Measurements from ENCODE around the gene TPK1.

TPK1 gene

DNA sequence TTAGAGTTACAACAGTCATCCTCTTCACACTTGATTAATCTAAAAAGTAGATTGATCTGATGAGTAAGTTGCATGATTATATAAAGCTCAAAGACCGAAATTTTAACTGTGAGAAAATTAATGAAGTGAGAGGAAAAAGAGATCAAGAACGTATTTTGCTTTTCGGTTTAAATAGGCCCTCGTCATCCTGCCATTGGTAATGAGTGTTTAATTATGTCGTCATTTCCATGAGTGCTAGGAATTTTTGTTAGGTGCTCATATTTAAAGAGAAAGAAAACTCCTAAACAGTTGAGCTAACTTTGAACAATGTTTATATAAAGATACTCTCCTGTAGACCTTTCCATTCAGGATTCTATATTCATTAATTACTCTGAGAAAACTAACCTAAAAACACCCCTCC lies 159.4 kb downstream of the TPK1 start:
- H3K36me3 Mint-ChIP-seq (ENCODE audit: low read depth), result no peaks in the 10 kb centered on the region
- H3K27ac Mint-ChIP-seq, result no peak overlapping the region
- no peak overlapping the region for H3K4me3 Mint-ChIP-seq
- no peaks in the 10 kb centered on the region for H3K4me1 Mint-ChIP-seq
- peaks cover 2% of the 10 kb centered on the region for H3K27me3 Mint-ChIP-seq (ENCODE audit: low read depth, poor library complexity)
- DNase-seq, result no peak
- no peaks in the 10 kb centered on the region for H3K9me3 Mint-ChIP-seq
- TF ChIP-seq, protein P1, sequence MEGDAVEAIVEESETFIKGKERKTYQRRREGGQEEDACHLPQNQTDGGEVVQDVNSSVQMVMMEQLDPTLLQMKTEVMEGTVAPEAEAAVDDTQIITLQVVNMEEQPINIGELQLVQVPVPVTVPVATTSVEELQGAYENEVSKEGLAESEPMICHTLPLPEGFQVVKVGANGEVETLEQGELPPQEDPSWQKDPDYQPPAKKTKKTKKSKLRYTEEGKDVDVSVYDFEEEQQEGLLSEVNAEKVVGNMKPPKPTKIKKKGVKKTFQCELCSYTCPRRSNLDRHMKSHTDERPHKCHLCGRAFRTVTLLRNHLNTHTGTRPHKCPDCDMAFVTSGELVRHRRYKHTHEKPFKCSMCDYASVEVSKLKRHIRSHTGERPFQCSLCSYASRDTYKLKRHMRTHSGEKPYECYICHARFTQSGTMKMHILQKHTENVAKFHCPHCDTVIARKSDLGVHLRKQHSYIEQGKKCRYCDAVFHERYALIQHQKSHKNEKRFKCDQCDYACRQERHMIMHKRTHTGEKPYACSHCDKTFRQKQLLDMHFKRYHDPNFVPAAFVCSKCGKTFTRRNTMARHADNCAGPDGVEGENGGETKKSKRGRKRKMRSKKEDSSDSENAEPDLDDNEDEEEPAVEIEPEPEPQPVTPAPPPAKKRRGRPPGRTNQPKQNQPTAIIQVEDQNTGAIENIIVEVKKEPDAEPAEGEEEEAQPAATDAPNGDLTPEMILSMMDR (IDR thresholded peaks at IDR 0.05), result no peak

DNA sequence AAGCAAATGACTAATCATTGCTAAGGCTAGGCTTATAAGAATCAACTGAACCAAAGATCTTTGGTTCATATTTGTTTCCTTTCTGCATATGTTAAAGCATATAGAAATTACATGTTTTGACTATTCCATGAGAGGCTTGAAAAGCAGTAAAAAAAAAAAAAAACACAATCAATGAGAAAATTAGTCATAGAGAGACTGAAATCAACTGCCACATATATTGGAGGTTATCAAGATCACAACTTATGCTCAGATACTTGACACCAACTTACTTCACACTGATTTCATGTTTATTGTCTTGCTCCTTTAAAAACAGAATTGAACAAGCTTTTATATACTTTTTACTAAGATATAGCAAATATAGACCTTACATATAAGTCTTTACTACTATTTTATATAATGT lies 161.3 kb downstream of the TPK1 start:
- H3K9me3 Mint-ChIP-seq, result no peaks in the 10 kb centered on the region
- TF ChIP-seq, protein P1 (IDR thresholded peaks at IDR 0.05), result no peak
- H3K36me3 Mint-ChIP-seq (ENCODE audit: low read depth), result no peaks in the 10 kb centered on the region
- no peak overlapping the region for H3K27ac Mint-ChIP-seq
- no peaks in the 10 kb centered on the region for H3K4me1 Mint-ChIP-seq
- H3K27me3 Mint-ChIP-seq (ENCODE audit: low read depth, poor library complexity), result peaks cover 2% of the 10 kb centered on the region
- no peak overlapping the region for H3K4me3 Mint-ChIP-seq
- DNase-seq, result no peak

DNA sequence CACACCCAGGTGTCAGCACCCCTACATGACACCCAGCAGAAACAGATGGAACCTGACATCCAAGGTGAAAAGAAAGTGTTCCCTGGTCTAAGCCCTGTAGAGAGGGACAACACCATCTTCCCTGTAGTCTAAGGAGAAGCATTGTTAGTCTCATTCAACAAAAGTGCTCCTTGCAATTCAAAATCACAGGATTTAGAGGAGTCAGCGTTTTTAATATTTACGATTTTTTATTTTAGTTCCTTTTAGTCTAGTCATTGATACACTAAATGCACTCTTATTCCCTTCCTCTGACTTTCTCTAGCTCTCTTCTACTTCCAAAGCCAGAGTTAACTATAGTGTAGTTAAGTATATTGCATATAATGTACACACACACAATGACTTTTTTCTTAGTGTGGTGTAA lies 163.0 kb downstream of the TPK1 start:
- Mint-ChIP-seq H3K36me3 (ENCODE audit: low read depth) (no peaks in the 10 kb centered on the region), H3K9me3 (no peaks in the 10 kb centered on the region), H3K27ac (no peak overlapping the region), H3K27me3 (ENCODE audit: low read depth, poor library complexity) (peaks cover 2% of the 10 kb centered on the region), H3K4me1 (no peaks in the 10 kb centered on the region), H3K4me3 (no peak overlapping the region)
- no peak for DNase-seq
- TF ChIP-seq, protein P1 (IDR thresholded peaks at IDR 0.05), result no peak

DNA sequence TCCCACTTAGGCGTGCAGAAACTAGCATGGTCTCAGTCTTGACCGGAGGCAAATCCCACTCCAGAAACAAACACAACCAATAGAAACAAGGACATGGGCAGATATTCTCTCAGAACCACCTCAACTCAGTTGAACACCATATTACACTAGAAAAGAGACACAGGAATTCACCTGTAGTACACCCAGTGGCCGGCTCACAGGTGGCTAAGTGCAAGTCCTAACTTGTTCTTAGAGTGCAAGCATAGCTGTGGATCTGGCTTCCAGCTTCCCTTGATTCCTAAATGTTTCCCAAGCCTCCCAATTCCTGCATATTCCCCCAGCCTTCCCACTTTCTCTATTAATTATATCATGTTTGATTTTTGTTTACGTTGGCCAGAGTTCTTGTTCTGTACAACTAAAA lies 164.4 kb downstream of the TPK1 start:
- Mint-ChIP-seq H3K4me3 (no peak overlapping the region), H3K27ac (no peak overlapping the region), H3K4me1 (no peaks in the 10 kb centered on the region), H3K9me3 (no peaks in the 10 kb centered on the region), H3K27me3 (ENCODE audit: low read depth, poor library complexity) (peaks cover 2% of the 10 kb centered on the region), H3K36me3 (ENCODE audit: low read depth) (no peaks in the 10 kb centered on the region)
- DNase-seq, result no peak
- TF ChIP-seq, protein P1 (IDR thresholded peaks at IDR 0.05), result no peak

DNA sequence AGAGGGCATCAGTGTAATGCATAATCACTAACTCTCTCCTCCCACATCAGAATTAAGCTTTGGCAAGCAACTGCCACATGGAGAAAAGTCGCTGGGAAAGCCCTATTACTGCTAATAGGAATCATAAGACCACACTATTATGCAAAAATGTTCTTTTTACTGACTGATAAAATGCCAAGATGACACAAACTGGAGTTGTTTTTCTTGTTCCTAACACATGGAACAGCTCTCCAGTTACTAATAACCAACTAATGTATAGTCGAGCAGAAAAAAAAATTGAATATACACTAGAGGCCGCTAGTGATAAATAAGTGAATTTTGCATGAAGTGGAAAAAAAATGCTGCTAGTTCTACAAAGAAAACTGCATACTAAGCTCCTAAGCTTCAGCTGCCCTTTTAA lies 165.6 kb downstream of the TPK1 start:
- Mint-ChIP-seq H3K36me3 (ENCODE audit: low read depth) (no peaks in the 10 kb centered on the region), H3K27me3 (ENCODE audit: low read depth, poor library complexity) (peaks cover 2% of the 10 kb centered on the region), H3K4me1 (no peaks in the 10 kb centered on the region), H3K4me3 (no peak overlapping the region), H3K27ac (no peak overlapping the region), H3K9me3 (no peaks in the 10 kb centered on the region)
- DNase-seq, result no peak
- TF ChIP-seq, protein P1 (IDR thresholded peaks at IDR 0.05), result no peak

DNA sequence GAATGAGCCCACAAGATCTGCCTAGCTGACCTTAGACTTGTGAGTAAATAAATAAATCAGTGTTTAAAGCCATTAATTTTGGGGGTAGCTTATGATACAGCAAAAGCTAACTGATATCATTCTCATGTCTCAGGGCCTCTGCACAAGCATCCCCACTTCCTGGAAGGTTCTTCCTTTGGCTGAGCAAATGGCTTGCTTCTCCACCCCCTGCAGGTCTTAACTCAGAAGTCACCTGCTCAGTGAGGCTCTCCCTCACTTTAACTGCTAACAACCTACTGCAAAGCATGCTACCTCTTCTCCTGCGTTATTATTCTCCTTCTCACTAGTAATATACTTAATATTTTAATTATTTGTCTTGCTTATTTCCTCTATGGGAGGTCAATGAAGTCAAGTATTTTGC lies 167.3 kb downstream of the TPK1 start:
- Mint-ChIP-seq H3K27ac (no peak overlapping the region), H3K4me1 (no peaks in the 10 kb centered on the region), H3K36me3 (ENCODE audit: low read depth) (no peaks in the 10 kb centered on the region), H3K9me3 (no peaks in the 10 kb centered on the region), H3K4me3 (no peak overlapping the region), H3K27me3 (ENCODE audit: low read depth, poor library complexity) (peaks cover 2% of the 10 kb centered on the region)
- TF ChIP-seq, protein P1 (IDR thresholded peaks at IDR 0.05), result no peak
- DNase-seq, result no peak
